GM12873 (cell line): ENCODE data around the gene FGFR3.

Experiments
- CTCF ChIP-seq: IDR thresholded peaks from 2 replicates; pipeline ENCODE4 v1.5.1; 2012; ENCODE audit warnings: low read depth, mild to moderate bottlenecking, moderate library complexity, low read length, control low read depth; ENCODE audit not compliant: insufficient read depth; ENCODE audit errors: missing control alignments

The FGFR3 gene

GRCh38 chr4:1856943-1857699 is 64.0 kb downstream of the FGFR3 start:
- no peak for TF ChIP-seq CTCF

- TF ChIP-seq CTCF: no peak
Observed at GRCh38 chr4:1857931-1858330, 64.8 kb downstream of the FGFR3 start.
